H1 (cell line): Measurements from ENCODE around the gene NREP. TPM values are rescaled to one million over a fixed set of nuclear protein-coding genes. Genes with fewer than 3 reads are reported as not detected.

ENCODE experiments used
- CTCF ChIA-PET: fragments of 300-600 bp; sonication (Branson Sonifier 250); formaldehyde crosslinking; loops from one replicate; lab custom pipeline; 2021; ENCODE audit not compliant: partially characterized antibody; lab: Charles Lee
- POLR2A ChIA-PET: fragments of 300-600 bp; sonication (Branson Sonifier 250); formaldehyde crosslinking; loops from one replicate; lab custom pipeline; 2021; ENCODE audit warnings: inconsistent platforms; ENCODE audit not compliant: partially characterized antibody; lab: Charles Lee
- DNase-seq, 2 experiments: peaks; one replicate each; pipeline versions ENCODE4 v3.0.0 to v3.0.0-alpha.2; 2010 to 2022; ENCODE audit warnings: low spot score in 2 of 2, low read depth in 1 of 2, mixed read lengths in 1 of 2
- FAIRE-seq: peaks from 2 replicates; lab custom pipeline; 2011; peaks lifted over from hg19 to GRCh38; lab: Jason Lieb, UNC
- H2AFZ ChIP-seq: 2 replicates; pipeline ENCODE4 v1.8.1; 2012; ENCODE audit warnings: low read length, inconsistent platforms
- H2AK5ac ChIP-seq: 2 replicates; pipeline ENCODE4 v1.6.1; 2013; ENCODE audit warnings: low read depth, low read length
- H2BK120ac ChIP-seq: replicated peaks from 2 replicates; pipeline ENCODE3; 2013; ENCODE audit warnings: low read depth, low read length, inconsistent platforms
- H2BK12ac ChIP-seq: 2 replicates; pipeline ENCODE4 v1.6.1; 2013; ENCODE audit warnings: low read depth, low read length
- H2BK15ac ChIP-seq: 2 replicates; pipeline ENCODE4 v1.6.1; 2013; ENCODE audit warnings: low read length
- H2BK20ac ChIP-seq: 2 replicates; pipeline ENCODE4 v1.6.1; 2013; ENCODE audit warnings: low read length
- H2BK5ac ChIP-seq: 2 replicates; pipeline ENCODE4 v1.6.1; 2013; ENCODE audit warnings: low read depth, low read length
- H3K14ac ChIP-seq: 2 replicates; pipeline ENCODE4 v1.6.1; 2013; ENCODE audit warnings: inconsistent platforms; ENCODE audit not compliant: insufficient read length
- H3K18ac ChIP-seq: 2 replicates; pipeline ENCODE4 v1.6.1; 2013; ENCODE audit warnings: low read length; ENCODE audit errors: extremely low read depth
- H3K23ac ChIP-seq: 2 replicates; pipeline ENCODE4 v1.6.1; 2013; ENCODE audit warnings: inconsistent platforms; ENCODE audit not compliant: insufficient read length
- H3K23me2 ChIP-seq: 2 replicates; pipeline ENCODE4 v1.6.1; 2013; ENCODE audit warnings: low read depth, low read length
- H3K27ac ChIP-seq: 2 replicates; pipeline ENCODE4 v1.6.1; 2011; ENCODE audit warnings: low read depth, low read length, inconsistent platforms
- H3K27me3 ChIP-seq, 4 experiments: replicated peaks in 1 of 4; 1 replicate in 1 of 4; 2 replicates in 3 of 4; pipeline versions ENCODE4 v1.6.1 to v1.8.1; 2011 to 2013; ENCODE audit warnings: low read length in 3 of 4, mild to moderate bottlenecking in 3 of 4, inconsistent platforms in 2 of 4, mixed read lengths in 2 of 4, moderate library complexity in 1 of 4; ENCODE audit not compliant: control insufficient read depth in 3 of 4, insufficient read depth in 3 of 4; ENCODE audit errors: extremely low read depth in 1 of 4
- H3K36me3 ChIP-seq, 4 experiments: 2 replicates each; pipeline versions ENCODE4 v1.6.1 to v1.8.1; 2011 to 2013; ENCODE audit warnings: mild to moderate bottlenecking in 4 of 4, low read length in 3 of 4, moderate library complexity in 2 of 4, control low read depth in 1 of 4, inconsistent platforms in 1 of 4; ENCODE audit not compliant: insufficient read depth in 4 of 4, control insufficient read depth in 2 of 4
- H3K4ac ChIP-seq: replicated peaks from 2 replicates; pipeline ENCODE3; 2013; ENCODE audit warnings: low read length, low read depth, mixed read lengths, inconsistent platforms; ENCODE audit not compliant: insufficient read length
- H3K4me1 ChIP-seq, 4 experiments: replicated peaks in 1 of 4; 1 replicate in 1 of 4; 2 replicates in 3 of 4; pipeline versions ENCODE4 v1.6.1 to v1.8.1; 2011 to 2013; ENCODE audit warnings: low read length in 3 of 4, inconsistent platforms in 2 of 4, mixed read lengths in 1 of 4; ENCODE audit not compliant: insufficient read depth in 4 of 4, control insufficient read depth in 3 of 4
- H3K4me2 ChIP-seq, 2 experiments: 2 replicates each; pipeline versions ENCODE4 v1.6.1 to v1.8.1; 2011 to 2013; ENCODE audit warnings: low read depth in 2 of 2, low read length in 2 of 2, control low read depth in 1 of 2, inconsistent platforms in 1 of 2, mild to moderate bottlenecking in 1 of 2; ENCODE audit not compliant: insufficient read depth in 1 of 2
- H3K4me3 ChIP-seq, 4 experiments: fragments of 200-600, 300-600 bp in 1 of 4; sonication (generic), shearing (Covaris generic), sonication (Bioruptor Twin) in 1 of 4; 2 replicates each; pipeline versions ENCODE4 v1.5.1 to v1.8.1; 2011 to 2016; ENCODE audit warnings: low read length in 4 of 4, low read depth in 3 of 4, control low read depth in 2 of 4, inconsistent platforms in 2 of 4, mild to moderate bottlenecking in 2 of 4, mixed read lengths in 1 of 4, moderate library complexity in 1 of 4; ENCODE audit not compliant: insufficient read depth in 2 of 4; ENCODE audit errors: extremely low read depth in 1 of 4
- H3K56ac ChIP-seq: replicated peaks from 2 replicates; pipeline ENCODE3; 2013; ENCODE audit warnings: low read depth, mild to moderate bottlenecking, mixed read lengths, low read length, inconsistent platforms; ENCODE audit not compliant: insufficient read length
- H3K79me1 ChIP-seq: 2 replicates; pipeline ENCODE4 v1.6.1; 2013; ENCODE audit warnings: low read depth, low read length, control low read depth
- H3K79me2 ChIP-seq, 2 experiments: 2 replicates each; pipeline versions ENCODE4 v1.6.1 to v1.8.1; 2012 to 2013; ENCODE audit warnings: low read length in 2 of 2, mild to moderate bottlenecking in 2 of 2, inconsistent platforms in 1 of 2; ENCODE audit not compliant: insufficient read depth in 2 of 2, control insufficient read depth in 1 of 2
- H3K9ac ChIP-seq, 4 experiments: replicated peaks in 1 of 4; 1 replicate in 1 of 4; 2 replicates in 3 of 4; pipeline versions ENCODE4 v1.6.1 to v1.8.1; 2011 to 2013; ENCODE audit warnings: low read depth in 3 of 4, low read length in 3 of 4, control low read depth in 2 of 4, mild to moderate bottlenecking in 2 of 4, moderate library complexity in 2 of 4, inconsistent platforms in 1 of 4; ENCODE audit errors: extremely low read depth in 1 of 4
- H3K9me3 ChIP-seq, 2 experiments: 2 replicates each; pipeline versions ENCODE4 v1.6.1 to v1.8.1; 2012 to 2013; ENCODE audit warnings: mild to moderate bottlenecking in 2 of 2, moderate library complexity in 2 of 2, control low read depth in 1 of 2, inconsistent platforms in 1 of 2, low read depth in 1 of 2, low read length in 1 of 2, mixed read lengths in 1 of 2; ENCODE audit not compliant: insufficient read depth in 2 of 2
- H4K20me1 ChIP-seq, 2 experiments: replicated peaks in 1 of 2; 2 replicates each; pipeline versions ENCODE3 to v1.8.1; 2011 to 2013; ENCODE audit warnings: inconsistent platforms in 2 of 2, low read length in 2 of 2, mild to moderate bottlenecking in 1 of 2; ENCODE audit not compliant: insufficient read depth in 2 of 2, control insufficient read depth in 1 of 2
- H4K5ac ChIP-seq: 2 replicates; pipeline ENCODE4 v1.6.1; 2013; ENCODE audit warnings: low read length, low read depth, mixed read lengths, inconsistent platforms; ENCODE audit not compliant: insufficient read length
- H4K8ac ChIP-seq: 2 replicates; pipeline ENCODE4 v1.8.0; 2013; ENCODE audit warnings: mild to moderate bottlenecking, moderate library complexity, low read length, inconsistent platforms; ENCODE audit not compliant: insufficient read depth; ENCODE audit errors: extremely low read depth
- H4K91ac ChIP-seq: replicated peaks from 2 replicates; pipeline ENCODE3; 2013; ENCODE audit warnings: low read length, mixed read lengths, inconsistent platforms; ENCODE audit not compliant: insufficient read length
- CBX5 ChIP-seq: fragments of 300-800, 300-1000 bp; sonication (generic); IDR thresholded peaks from 2 replicates; pipeline ENCODE4 v1.7.1; 2016; ENCODE audit warnings: antibody characterized with exemption, low read length, low read depth
- HDAC2 ChIP-seq, 2 experiments: fragments of 300-600 bp in 1 of 2; sonication (generic) in 1 of 2; IDR thresholded peaks; 2 replicates each; pipeline ENCODE4 v1.6.1; 2011 to 2012; ENCODE audit warnings: low read depth in 2 of 2, low read length in 2 of 2, mild to moderate bottlenecking in 2 of 2, moderate library complexity in 2 of 2, borderline replicate concordance in 1 of 2, inconsistent platforms in 1 of 2
- KDM4A ChIP-seq: IDR thresholded peaks from one replicate; pipeline ENCODE4 v1.7.1; 2012; ENCODE audit warnings: low read depth, mild to moderate bottlenecking, moderate library complexity, low read length, inconsistent platforms; ENCODE audit not compliant: severe bottlenecking
- RBBP5 ChIP-seq: IDR thresholded peaks from 2 replicates; pipeline ENCODE4 v1.7.1; 2012; ENCODE audit warnings: low read depth, mild to moderate bottlenecking, inconsistent platforms, low read length, moderate library complexity, borderline replicate concordance
- RFX5 ChIP-seq: IDR thresholded peaks from 2 replicates; pipeline ENCODE4 v1.6.1; 2011; ENCODE audit warnings: low read depth, low read length, improper control_type of control experiment, borderline replicate concordance
- polyA plus RNA-seq, 7 experiments: library from polyadenylated mRNA; depleted of rRNA in 3 of 7; stranded (reverse) in 5 of 7; unstranded in 2 of 7; fragments of >200 nt in 5 of 7; fragments of 200-250 nt in 2 of 7; gene quantifications; 1 replicate in 5 of 7; 2 replicates in 1 of 7; 4 replicates in 1 of 7; pipeline versions ENCODE4 v1.2.1 to v1.2.3, GENCODE V29; 2011 to 2013; ENCODE audit warnings: missing spikeins in 2 of 7, mixed read lengths in 2 of 7
- total RNA-seq: library from RNA; stranded (reverse); fragmentation: NEBNext Ultra II Directional; extraction: Animal tissue kit (Norgen Biotek cat#: 25700); gene quantifications from 2 replicates; pipeline ENCODE4 v1.2.1, GENCODE V29; 2021

Gene NREP
- total and polyA plus RNA-seq, 2 of the 8 experiments (the other 6 are each of a cell fraction or from before 2014, with no cell fraction given): 254 to 301 TPM

- H3K56ac ChIP-seq: no peak overlapping the region
- H2AFZ ChIP-seq: no peak overlapping the region
- H4K8ac ChIP-seq: no peak overlapping the region
- no peak overlapping the region for H2BK12ac ChIP-seq
- no peak overlapping the region for H2AK5ac ChIP-seq
- no peak overlapping the region for H4K5ac ChIP-seq
- no peak overlapping the region for H2BK20ac ChIP-seq
- no peaks in the 10 kb centered on the region for H3K36me3 ChIP-seq
- no peaks in the 10 kb centered on the region for H4K20me1 ChIP-seq
- no peak overlapping the region for H3K27ac ChIP-seq
- POLR2A ChIA-PET: no interaction called here
- CTCF ChIA-PET: interaction anchor here (1.8 kb wide), 1 partner anchor 15 kb away, joined by 4 read pairs; no protein-coding TSS in a partner anchor
- H2BK15ac ChIP-seq: no peak overlapping the region
- TF ChIP-seq KDM4A: no peak
- TF ChIP-seq RBBP5: no peak
- no peak for TF ChIP-seq RFX5
- TF ChIP-seq CBX5: no peak
- TF ChIP-seq HDAC2 (IDR thresholded peaks at IDR 0.05; ENCODE audit: borderline replicate concordance in 1 of 2, low read depth in 2 of 2, low read length in 2 of 2): no peak
- no peak overlapping the region for H2BK120ac ChIP-seq
- no peaks in the 10 kb centered on the region for H3K27me3 ChIP-seq
- no peaks in the 10 kb centered on the region for H3K79me1 ChIP-seq
- H3K14ac ChIP-seq: no peak overlapping the region
- H3K4me3 ChIP-seq: no peak overlapping the region
- H4K91ac ChIP-seq: no peak overlapping the region
- 0 out of 7 replicates have a peak, but pooled peaks cover 0 to 3% (median 0%) of the 10 kb centered on the region in 4 experiments for H3K4me1 ChIP-seq
- no peak overlapping the region for H3K4me2 ChIP-seq
- H3K18ac ChIP-seq: no peak overlapping the region
- FAIRE-seq (no peak), DNase-seq (no peak)
- no peak overlapping the region for H3K4ac ChIP-seq
- no peak overlapping the region for H3K23ac ChIP-seq
- no peak overlapping the region for H3K9ac ChIP-seq
- H3K9me3 ChIP-seq: no peaks in the 10 kb centered on the region
- no peaks in the 10 kb centered on the region for H3K23me2 ChIP-seq
- H2BK5ac ChIP-seq: no peak overlapping the region
- no peaks in the 10 kb centered on the region for H3K79me2 ChIP-seq
Observed at GRCh38 chr5:111787006-111787405, 30.0 kb upstream of the NREP start.
